BJ (cell line): Measurements from ENCODE around the gene JAKMIP1. TPM values are rescaled to one million over a fixed set of nuclear protein-coding genes. Genes with fewer than 3 reads are reported as not detected.

Experiments used
- CTCF ChIA-PET: fragments of 350-600 bp; formaldehyde crosslinking; extraction: SDS; loops from one replicate; lab custom pipeline; 2021; ENCODE audit warnings: antibody characterized with exemption, inconsistent platforms; lab: Yijun Ruan, JAX
- POLR2A ChIA-PET: fragments of 300-600 bp; sonication (Branson Sonifier 250); formaldehyde crosslinking; extraction: SDS; loops from one replicate; lab custom pipeline; 2021; ENCODE audit warnings: antibody characterized with exemption; lab: Charles Lee
- DNase-seq: peaks from one replicate; pipeline ENCODE4 v3.0.0-alpha.2; 2011; ENCODE audit warnings: low read depth
- H3K27me3 ChIP-seq: 2 replicates; pipeline ENCODE4 v1.6.0; 2011; ENCODE audit warnings: low read length; ENCODE audit not compliant: control insufficient read depth, insufficient read depth
- H3K36me3 ChIP-seq: 2 replicates; pipeline ENCODE4 v1.5.1; 2011; ENCODE audit warnings: low read length; ENCODE audit not compliant: control insufficient read depth, insufficient read depth
- H3K4me3 ChIP-seq: 2 replicates; pipeline ENCODE4 v1.5.1; 2011; ENCODE audit warnings: low read depth, mild to moderate bottlenecking, control low read depth, low read length
- CTCF ChIP-seq: IDR thresholded peaks from 2 replicates; pipeline ENCODE4 v1.5.1; 2011; ENCODE audit warnings: low read depth, mild to moderate bottlenecking, control low read depth, inconsistent platforms, low read length, moderate library complexity; ENCODE audit not compliant: insufficient read depth
- polyA minus RNA-seq: library from RNA; depleted of rRNA, polyadenylated mRNA; stranded (reverse); fragments of >200 nt; gene quantifications from 2 replicates; pipeline ENCODE4 v1.2.3, GENCODE V29; 2011; rRNA and poly(A)+ RNA removed
- polyA plus RNA-seq: library from polyadenylated mRNA; depleted of rRNA; stranded (reverse); fragments of >200 nt; gene quantifications from 2 replicates; pipeline ENCODE4 v1.2.3, GENCODE V29; 2011; rRNA removed

The JAKMIP1 gene
- polyA plus RNA-seq (not detected in 2 replicates), polyA minus RNA-seq (not detected in 2 replicates)

- TF ChIP-seq CTCF = no peak
- CTCF ChIA-PET = no interaction called here
- Histone ChIP-seq H3K27me3 (peaks cover 14% of the 10 kb centered on the region), H3K4me3 (peak within 1 kb of the TSS; percentile 23), H3K36me3 (no peaks in the 10 kb centered on the region)
- POLR2A ChIA-PET = no interaction called here
- no peak for DNase-seq
These were observed at the start of gene JAKMIP1 for GRCh38 chr4:6200011-6200921. Gene JAKMIP1 (minus strand): TSS chr4:6200549. CDS start chr4:6112850, 87,699 bp downstream.

GRCh38 chr4:6248394-6248793 lies 48.0 kb upstream of the JAKMIP1 start:
- POLR2A ChIA-PET = no interaction called here
- Histone ChIP-seq H3K27me3 (peaks cover 11% of the 10 kb centered on the region), H3K36me3 (no peaks in the 10 kb centered on the region), H3K4me3 (no peak overlapping the region)
- no peak for DNase-seq
- TF ChIP-seq CTCF = no peak
- CTCF ChIA-PET = interaction anchor here (2.0 to 16.7 kb wide), 7 partner anchors 13 to 299 kb away, joined by 4 to 496 read pairs (median 18); no protein-coding TSS in a partner anchor

- no peak for DNase-seq
- TF ChIP-seq CTCF = no peak
- ChIA-PET POLR2A (no interaction called here), CTCF (interaction anchor here (16.7 kb wide), 1 partner anchor 82 kb away, joined by 496 read pairs; no protein-coding TSS in a partner anchor)
- H3K36me3 ChIP-seq = no peaks in the 10 kb centered on the region
- H3K4me3 ChIP-seq = no peak overlapping the region
- peaks cover 11% of the 10 kb centered on the region for H3K27me3 ChIP-seq
These were observed 45.9 kb upstream of the JAKMIP1 start for GRCh38 chr4:6246170-6246634.

GRCh38 chr4:6245246-6246169 lies 45.2 kb upstream of the JAKMIP1 start:
- TF ChIP-seq CTCF = no peak
- no peak for DNase-seq
- H3K27me3 ChIP-seq = peaks cover 10% of the 10 kb centered on the region
- peak overlapping the region; percentile 24 for H3K4me3 ChIP-seq
- POLR2A ChIA-PET = interaction anchor here (0.6 kb wide), 1 partner anchor 471 kb away, joined by 3 read pairs; no protein-coding TSS in a partner anchor
- CTCF ChIA-PET = interaction anchor here (1.4 to 16.7 kb wide), 2 partner anchors 10 to 83 kb away, joined by 3 to 496 read pairs; no protein-coding TSS in a partner anchor
- H3K36me3 ChIP-seq = no peaks in the 10 kb centered on the region
